ENCODE data around the gene TLCD1. TPM values are rescaled to one million over a fixed set of nuclear protein-coding genes. Genes with fewer than 3 reads are reported as not detected.

The TLCD1 gene
- total RNA-seq, 1 experiment from 2014 or later, result 44.9 TPM

DNA sequence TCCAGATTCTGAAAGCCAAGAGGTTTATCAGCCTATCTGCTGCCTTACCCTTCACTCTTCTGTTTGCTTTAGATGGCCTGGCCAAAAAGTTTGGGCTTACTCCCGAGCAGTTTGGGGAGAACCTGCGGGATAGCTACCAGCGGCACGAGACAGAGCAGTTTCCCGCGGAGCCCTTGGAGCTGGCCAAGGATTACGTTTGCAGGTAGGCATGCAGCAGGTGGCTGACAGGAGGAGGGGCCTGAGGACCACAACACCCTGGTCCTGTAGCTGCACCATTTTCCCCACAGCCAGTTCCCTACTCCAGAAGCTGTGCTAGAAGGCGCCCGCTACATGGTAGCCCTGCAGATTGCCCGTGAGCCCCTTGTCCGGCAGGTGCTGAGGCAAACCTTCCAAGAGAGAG is 43.4 kb downstream of the TLCD1 start:
- Mint-ChIP-seq H3K27me3 (ENCODE audit: unreplicated experiment) (no peaks in the 10 kb centered on the region), H3K36me3 (ENCODE audit: insufficient read depth, unreplicated experiment) (peaks cover 79% of the 10 kb centered on the region), H3K4me1 (ENCODE audit: low read depth, unreplicated experiment) (no peaks in the 10 kb centered on the region), H3K27ac (ENCODE audit: unreplicated experiment) (no peak overlapping the region), H3K9me3 (ENCODE audit: low read depth, unreplicated experiment) (no peaks in the 10 kb centered on the region), H3K4me3 (ENCODE audit: low read depth, unreplicated experiment) (no peak overlapping the region)
- CTCF ChIA-PET, result interaction anchor here (1.7 kb wide), 1 partner anchor 37 kb away, joined by 6 read pairs; the partner anchor contains the start of gene RPL23A
- no TSS peak for BruUV-seq (replicated peaks)
- no peak for DNase-seq
- no peak for TF ChIP-seq CTCF (IDR thresholded peaks at IDR 0.05; ENCODE audit: unreplicated experiment)
- intact Hi-C loops (cut with micrococcal nuclease; ENCODE audit: unreplicated experiment), result no loop called here

DNA sequence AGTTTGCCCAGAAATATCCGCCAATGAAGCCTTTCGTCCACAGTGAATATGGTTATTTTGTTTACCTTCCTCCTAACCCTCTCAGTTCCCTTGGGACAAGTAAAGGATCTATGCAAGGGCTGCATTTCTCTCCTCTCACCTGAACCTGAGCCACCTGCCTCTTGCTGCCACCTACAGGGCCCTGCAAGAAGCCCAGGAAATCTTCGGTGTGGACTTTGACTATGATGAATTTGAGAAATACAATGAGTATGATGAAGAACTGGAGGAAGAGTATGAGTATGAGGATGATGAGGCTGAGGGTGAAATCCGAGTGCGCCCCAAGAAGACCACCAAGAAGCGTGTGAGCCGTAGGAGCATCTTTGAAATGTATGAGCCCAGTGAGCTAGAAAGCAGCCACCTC is 50.1 kb downstream of the TLCD1 start:
- no peaks in the 10 kb centered on the region for H3K27me3 Mint-ChIP-seq (ENCODE audit: unreplicated experiment)
- no TSS peak for BruUV-seq (replicated peaks)
- CTCF ChIA-PET, result interaction anchor here (0.5 to 1.1 kb wide), 4 partner anchors 15 to 41 kb away, joined by 3 to 7 read pairs (median 4); partner anchors contain the start of gene BLTP2
- no peak overlapping the region for H3K4me3 Mint-ChIP-seq (ENCODE audit: low read depth, unreplicated experiment)
- peaks cover 71% of the 10 kb centered on the region for H3K36me3 Mint-ChIP-seq (ENCODE audit: insufficient read depth, unreplicated experiment)
- peak; percentile 35 for DNase-seq
- no peak overlapping the region for H3K27ac Mint-ChIP-seq (ENCODE audit: unreplicated experiment)
- H3K9me3 Mint-ChIP-seq (ENCODE audit: low read depth, unreplicated experiment), result no peaks in the 10 kb centered on the region
- no peak for TF ChIP-seq CTCF (IDR thresholded peaks at IDR 0.05; ENCODE audit: unreplicated experiment)
- intact Hi-C loops (cut with micrococcal nuclease; ENCODE audit: unreplicated experiment), result no loop called here
- no peaks in the 10 kb centered on the region for H3K4me1 Mint-ChIP-seq (ENCODE audit: low read depth, unreplicated experiment)

GRCh38 chr17:28675490-28675889 is 50.5 kb downstream of the TLCD1 start:
- Mint-ChIP-seq H3K27me3 (ENCODE audit: unreplicated experiment) (no peaks in the 10 kb centered on the region), H3K9me3 (ENCODE audit: low read depth, unreplicated experiment) (no peaks in the 10 kb centered on the region), H3K4me3 (ENCODE audit: low read depth, unreplicated experiment) (no peak overlapping the region), H3K36me3 (ENCODE audit: insufficient read depth, unreplicated experiment) (peaks cover 71% of the 10 kb centered on the region), H3K27ac (ENCODE audit: unreplicated experiment) (no peak overlapping the region), H3K4me1 (ENCODE audit: low read depth, unreplicated experiment) (no peaks in the 10 kb centered on the region)
- intact Hi-C loops (cut with micrococcal nuclease; ENCODE audit: unreplicated experiment), result no loop called here
- DNase-seq, result no peak
- no TSS peak for BruUV-seq (replicated peaks)
- TF ChIP-seq CTCF (IDR thresholded peaks at IDR 0.05; ENCODE audit: unreplicated experiment), result no peak
- CTCF ChIA-PET, result interaction anchor here (0.8 to 1.1 kb wide), 2 partner anchors 30 to 41 kb away, joined by 3 to 4 read pairs; partner anchors contain the start of gene BLTP2

Other genes starting within 250 kb of the TLCD1 start
- not detected in 2 replicates for gene FOXN1, start 219.9 kb downstream of the TLCD1 start, total RNA-seq (2022)
- 13.0 and 14.6 TPM in 2 replicates for gene UNC119, start 173.6 kb downstream of the TLCD1 start, total RNA-seq (2022)
- 50.9 and 59.2 TPM in 2 replicates for gene PIGS, start 154.7 kb downstream of the TLCD1 start, total RNA-seq (2022)
- 2.6 and 2.8 TPM in 2 replicates for gene ALDOC, start 149.3 kb downstream of the TLCD1 start, total RNA-seq (2022)
- gene SPAG5, start 127.2 kb downstream of the TLCD1 start, total RNA-seq (2022), result 69.3 and 82.1 TPM in 2 replicates
- 35.1 and 42.1 TPM in 2 replicates for gene RSKR, start 112.0 kb downstream of the TLCD1 start, total RNA-seq (2022)
- 158 and 160 TPM in 2 replicates for gene BLTP2, start 81.1 kb downstream of the TLCD1 start, total RNA-seq (2022)
- 58.0 and 75.1 TPM in 2 replicates for gene SDF2, start 64.3 kb downstream of the TLCD1 start, total RNA-seq (2022)
- 107 and 110 TPM in 2 replicates for gene SUPT6H, start 64.0 kb downstream of the TLCD1 start, total RNA-seq (2022)
- 4.2 and 4.3 TPM in 2 replicates for gene PROCA1, start 14.3 kb downstream of the TLCD1 start, total RNA-seq (2022)
- gene RAB34, start 8.4 kb downstream of the TLCD1 start, total RNA-seq (2022), result 34.5 and 35.3 TPM in 2 replicates
- gene RPL23A, start 6.2 kb downstream of the TLCD1 start, total RNA-seq (2022), result 1,148 and 1,217 TPM in 2 replicates
- gene NEK8, start 2.6 kb upstream of the TLCD1 start, total RNA-seq (2022), result 10.8 and 11.4 TPM in 2 replicates
- 201 and 202 TPM in 2 replicates for gene TRAF4, start 17.8 kb upstream of the TLCD1 start, total RNA-seq (2022)
- gene FAM222B, start 116.6 kb upstream of the TLCD1 start, total RNA-seq (2022), result 37.7 and 42.1 TPM in 2 replicates
- gene ERAL1, start 128.8 kb upstream of the TLCD1 start, total RNA-seq (2022), result 47.2 and 48.4 TPM in 2 replicates
- 152 and 155 TPM in 2 replicates for gene FLOT2, start 171.5 kb upstream of the TLCD1 start, total RNA-seq (2022)
- gene DHRS13, start 176.8 kb upstream of the TLCD1 start, total RNA-seq (2022), result 19.2 and 23.2 TPM in 2 replicates
- 54.0 and 57.6 TPM in 2 replicates for gene PHF12, start 225.3 kb upstream of the TLCD1 start, total RNA-seq (2022)

All from Calu3 (cell line).